ENCODE measurements around the gene LMCD1. TPM values are rescaled to one million over a fixed set of nuclear protein-coding genes. Genes with fewer than 3 reads are reported as not detected.

The LMCD1 gene
- total RNA-seq, 2 experiments from 2014 or later = 0.47 TPM; not detected in 1

DNA sequence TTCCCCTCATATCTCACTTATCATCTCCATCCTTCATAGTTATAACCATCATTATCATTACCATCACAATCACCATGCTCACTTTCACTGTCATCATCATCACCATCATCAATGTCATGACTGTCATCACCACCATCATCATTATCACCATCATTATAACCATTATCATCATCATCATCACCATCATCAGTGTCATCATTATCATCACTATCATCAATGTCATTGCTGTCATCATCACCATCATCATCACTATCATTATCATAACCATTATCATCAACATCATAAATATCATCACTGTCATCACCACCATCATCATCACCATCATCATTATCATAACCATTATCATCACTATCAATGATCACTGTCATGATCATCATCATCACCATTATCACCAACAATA is 98.8 kb downstream of the LMCD1 start:
- CTCF ChIA-PET (ENCODE audit: unreplicated experiment) = no interaction called here
- Histone ChIP-seq H3K4me2 (ENCODE audit: low read length) (no peak overlapping the region), H3K36me3 (ENCODE audit: insufficient read depth, low read length) (no peaks in the 10 kb centered on the region), H3K4me1 (ENCODE audit: insufficient read depth, low read length, poor library complexity, severe bottlenecking) (no peaks in the 10 kb centered on the region), H4K20me1 (ENCODE audit: insufficient read depth, low read length) (no peaks in the 10 kb centered on the region), H3K9me2 (ENCODE audit: insufficient read depth, low read length) (no peaks in the 10 kb centered on the region), H2AFZ (ENCODE audit: low read length) (no peak overlapping the region), H3K79me2 (ENCODE audit: insufficient read depth, low read depth, low read length) (no peaks in the 10 kb centered on the region), H3K9me3 (ENCODE audit: low read length) (no peaks in the 10 kb centered on the region), H3K4me3 (ENCODE audit: low read depth, low read length, poor library complexity, severe bottlenecking) (no peak overlapping the region), H3K27ac (ENCODE audit: low read depth, low read length, poor library complexity, severe bottlenecking) (no peak overlapping the region)
- BruUV-seq (replicated peaks) = no TSS peak
- no peak for DNase-seq (ENCODE audit: low spot score)
- intact Hi-C loops (cut with micrococcal nuclease; ENCODE audit: unreplicated experiment) = no loop called here
- TF ChIP-seq, protein P1, sequence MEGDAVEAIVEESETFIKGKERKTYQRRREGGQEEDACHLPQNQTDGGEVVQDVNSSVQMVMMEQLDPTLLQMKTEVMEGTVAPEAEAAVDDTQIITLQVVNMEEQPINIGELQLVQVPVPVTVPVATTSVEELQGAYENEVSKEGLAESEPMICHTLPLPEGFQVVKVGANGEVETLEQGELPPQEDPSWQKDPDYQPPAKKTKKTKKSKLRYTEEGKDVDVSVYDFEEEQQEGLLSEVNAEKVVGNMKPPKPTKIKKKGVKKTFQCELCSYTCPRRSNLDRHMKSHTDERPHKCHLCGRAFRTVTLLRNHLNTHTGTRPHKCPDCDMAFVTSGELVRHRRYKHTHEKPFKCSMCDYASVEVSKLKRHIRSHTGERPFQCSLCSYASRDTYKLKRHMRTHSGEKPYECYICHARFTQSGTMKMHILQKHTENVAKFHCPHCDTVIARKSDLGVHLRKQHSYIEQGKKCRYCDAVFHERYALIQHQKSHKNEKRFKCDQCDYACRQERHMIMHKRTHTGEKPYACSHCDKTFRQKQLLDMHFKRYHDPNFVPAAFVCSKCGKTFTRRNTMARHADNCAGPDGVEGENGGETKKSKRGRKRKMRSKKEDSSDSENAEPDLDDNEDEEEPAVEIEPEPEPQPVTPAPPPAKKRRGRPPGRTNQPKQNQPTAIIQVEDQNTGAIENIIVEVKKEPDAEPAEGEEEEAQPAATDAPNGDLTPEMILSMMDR (conservative IDR thresholded peaks at IDR 0.05; ENCODE audit: low read length) = no peak
- TF ChIP-seq EZH2phosphoT487 (IDR thresholded peaks at IDR 0.05; ENCODE audit: borderline replicate concordance, low read depth, low read length) = no peak
- POLR2A ChIA-PET = interaction anchor here (1.3 kb wide), 1 partner anchor 40 kb away, joined by 3 read pairs; no protein-coding TSS in a partner anchor

DNA sequence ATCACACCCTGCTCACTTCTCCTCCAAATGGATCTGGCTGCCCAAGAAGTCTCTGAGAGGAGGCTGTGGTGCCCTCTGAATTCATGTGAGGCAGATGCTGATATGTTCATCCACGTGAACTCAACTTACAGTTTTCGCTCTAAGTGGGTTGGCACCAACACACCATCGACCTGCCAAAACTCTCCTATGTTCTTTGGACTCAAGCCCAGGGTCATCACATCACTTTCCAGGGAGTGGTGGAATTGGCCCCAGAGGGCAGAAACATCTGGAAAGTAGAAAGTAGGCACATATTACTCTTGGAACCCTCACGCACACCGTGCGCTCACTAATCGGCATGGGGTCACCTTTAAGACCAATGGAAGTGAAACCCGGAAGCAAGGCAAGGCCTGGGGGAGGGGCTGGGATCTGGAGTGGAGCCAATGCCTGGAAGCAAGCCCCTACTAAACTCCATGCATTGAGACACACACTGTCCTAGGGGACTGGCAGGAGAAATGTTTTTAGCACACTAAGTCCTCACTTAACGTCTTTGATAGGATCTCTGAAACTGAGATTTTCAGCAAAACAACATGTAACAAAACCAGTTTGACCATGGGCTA is 101.6 kb downstream of the LMCD1 start:
- ChIA-PET POLR2A (no interaction called here), CTCF (ENCODE audit: unreplicated experiment) (no interaction called here)
- no peaks in the 10 kb centered on the region for H4K20me1 ChIP-seq (ENCODE audit: insufficient read depth, low read length)
- no peaks in the 10 kb centered on the region for H3K9me3 ChIP-seq (ENCODE audit: low read length)
- intact Hi-C loops (cut with micrococcal nuclease; ENCODE audit: unreplicated experiment) = no loop called here
- no peak overlapping the region for H3K4me2 ChIP-seq (ENCODE audit: low read length)
- TF ChIP-seq EZH2phosphoT487 (IDR thresholded peaks at IDR 0.05; ENCODE audit: borderline replicate concordance, low read depth, low read length) = no peak
- TF ChIP-seq, protein P1 (conservative IDR thresholded peaks at IDR 0.05; ENCODE audit: low read length) = no peak
- no peak overlapping the region for H3K4me3 ChIP-seq (ENCODE audit: low read depth, low read length, poor library complexity, severe bottlenecking)
- H3K27ac ChIP-seq (ENCODE audit: low read depth, low read length, poor library complexity, severe bottlenecking) = no peak overlapping the region
- no TSS peak for BruUV-seq (replicated peaks)
- no peak for DNase-seq (ENCODE audit: low spot score)
- no peak overlapping the region for H2AFZ ChIP-seq (ENCODE audit: low read length)
- H3K9me2 ChIP-seq (ENCODE audit: insufficient read depth, low read length) = no peaks in the 10 kb centered on the region
- no peaks in the 10 kb centered on the region for H3K36me3 ChIP-seq (ENCODE audit: insufficient read depth, low read length)
- no peaks in the 10 kb centered on the region for H3K4me1 ChIP-seq (ENCODE audit: insufficient read depth, low read length, poor library complexity, severe bottlenecking)
- no peaks in the 10 kb centered on the region for H3K79me2 ChIP-seq (ENCODE audit: insufficient read depth, low read depth, low read length)

DNA sequence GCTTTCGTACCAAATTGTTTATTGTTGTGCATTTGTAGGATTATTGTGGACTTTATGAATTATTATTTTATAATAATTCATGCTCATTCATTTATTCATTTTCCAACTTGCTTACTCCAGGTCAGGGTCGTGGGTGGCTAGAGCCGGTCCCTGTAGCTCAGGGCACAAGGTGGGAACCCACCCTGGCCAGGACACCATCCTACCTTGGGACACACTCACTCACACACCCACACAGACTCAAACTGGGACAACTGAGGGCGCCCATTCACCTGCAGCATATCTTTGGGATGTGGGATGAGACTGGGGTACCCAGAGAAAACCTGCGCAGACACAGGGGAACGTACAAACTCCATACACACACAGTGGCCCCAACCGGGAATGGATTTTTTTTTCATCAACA is 102.4 kb downstream of the LMCD1 start:
- intact Hi-C loops (cut with micrococcal nuclease; ENCODE audit: unreplicated experiment) = no loop called here
- no peaks in the 10 kb centered on the region for H3K9me3 ChIP-seq (ENCODE audit: low read length)
- no peaks in the 10 kb centered on the region for H3K79me2 ChIP-seq (ENCODE audit: insufficient read depth, low read depth, low read length)
- POLR2A ChIA-PET = no interaction called here
- H4K20me1 ChIP-seq (ENCODE audit: insufficient read depth, low read length) = no peaks in the 10 kb centered on the region
- CTCF ChIA-PET (ENCODE audit: unreplicated experiment) = no interaction called here
- no peak overlapping the region for H3K27ac ChIP-seq (ENCODE audit: low read depth, low read length, poor library complexity, severe bottlenecking)
- TF ChIP-seq, protein P1 (conservative IDR thresholded peaks at IDR 0.05; ENCODE audit: low read length) = no peak
- TF ChIP-seq EZH2phosphoT487 (IDR thresholded peaks at IDR 0.05; ENCODE audit: borderline replicate concordance, low read depth, low read length) = no peak
- no peak overlapping the region for H3K4me2 ChIP-seq (ENCODE audit: low read length)
- no peaks in the 10 kb centered on the region for H3K4me1 ChIP-seq (ENCODE audit: insufficient read depth, low read length, poor library complexity, severe bottlenecking)
- no peaks in the 10 kb centered on the region for H3K9me2 ChIP-seq (ENCODE audit: insufficient read depth, low read length)
- DNase-seq (ENCODE audit: low spot score) = no peak
- H2AFZ ChIP-seq (ENCODE audit: low read length) = no peak overlapping the region
- BruUV-seq (replicated peaks) = no TSS peak
- H3K4me3 ChIP-seq (ENCODE audit: low read depth, low read length, poor library complexity, severe bottlenecking) = no peak overlapping the region
- H3K36me3 ChIP-seq (ENCODE audit: insufficient read depth, low read length) = no peaks in the 10 kb centered on the region
